H1 (cell line): Measurements from ENCODE around the gene MAPRE3.

Source experiments
- BCL11A ChIP-seq, 2 experiments: IDR thresholded peaks; one replicate each; pipeline ENCODE4 v1.6.1; 2011; ENCODE audit warnings: low read depth in 2 of 2, low read length in 2 of 2, mild to moderate bottlenecking in 2 of 2
- GTF2F1 ChIP-seq: IDR thresholded peaks from 2 replicates; pipeline ENCODE4 v1.6.1; 2012; ENCODE audit warnings: low read depth, low read length, improper control_type of control experiment, borderline replicate concordance
- RXRA ChIP-seq: IDR thresholded peaks from 2 replicates; pipeline ENCODE4 v1.6.1; 2011; ENCODE audit warnings: low read depth, mild to moderate bottlenecking, low read length, moderate library complexity; ENCODE audit not compliant: insufficient read depth
- TEAD4 ChIP-seq: IDR thresholded peaks from 2 replicates; pipeline ENCODE4 v1.6.1; 2012; ENCODE audit warnings: low read depth, low read length, inconsistent platforms, mixed read lengths
- USF2 ChIP-seq: IDR thresholded peaks from 2 replicates; pipeline ENCODE4 v1.6.1; 2011; ENCODE audit warnings: low read length, improper control_type of control experiment
- TF ChIP-seq, protein P1 (sequence below): IDR thresholded peaks from 2 replicates; pipeline ENCODE4 v1.6.1; 2012; ENCODE audit warnings: low read length, inconsistent platforms
- TF ChIP-seq, protein P2 (sequence below), 3 experiments: IDR thresholded peaks; 1 replicate in 2 of 3; 2 replicates in 1 of 3; pipeline versions ENCODE4 v1.5.1 to v1.6.1; 2011; ENCODE audit warnings: low read length in 3 of 3, mild to moderate bottlenecking in 3 of 3, inconsistent platforms in 2 of 3, low read depth in 1 of 3, moderate library complexity in 1 of 3; ENCODE audit not compliant: insufficient read depth in 1 of 3; ENCODE audit errors: control extremely low read depth in 1 of 3

DNA sequence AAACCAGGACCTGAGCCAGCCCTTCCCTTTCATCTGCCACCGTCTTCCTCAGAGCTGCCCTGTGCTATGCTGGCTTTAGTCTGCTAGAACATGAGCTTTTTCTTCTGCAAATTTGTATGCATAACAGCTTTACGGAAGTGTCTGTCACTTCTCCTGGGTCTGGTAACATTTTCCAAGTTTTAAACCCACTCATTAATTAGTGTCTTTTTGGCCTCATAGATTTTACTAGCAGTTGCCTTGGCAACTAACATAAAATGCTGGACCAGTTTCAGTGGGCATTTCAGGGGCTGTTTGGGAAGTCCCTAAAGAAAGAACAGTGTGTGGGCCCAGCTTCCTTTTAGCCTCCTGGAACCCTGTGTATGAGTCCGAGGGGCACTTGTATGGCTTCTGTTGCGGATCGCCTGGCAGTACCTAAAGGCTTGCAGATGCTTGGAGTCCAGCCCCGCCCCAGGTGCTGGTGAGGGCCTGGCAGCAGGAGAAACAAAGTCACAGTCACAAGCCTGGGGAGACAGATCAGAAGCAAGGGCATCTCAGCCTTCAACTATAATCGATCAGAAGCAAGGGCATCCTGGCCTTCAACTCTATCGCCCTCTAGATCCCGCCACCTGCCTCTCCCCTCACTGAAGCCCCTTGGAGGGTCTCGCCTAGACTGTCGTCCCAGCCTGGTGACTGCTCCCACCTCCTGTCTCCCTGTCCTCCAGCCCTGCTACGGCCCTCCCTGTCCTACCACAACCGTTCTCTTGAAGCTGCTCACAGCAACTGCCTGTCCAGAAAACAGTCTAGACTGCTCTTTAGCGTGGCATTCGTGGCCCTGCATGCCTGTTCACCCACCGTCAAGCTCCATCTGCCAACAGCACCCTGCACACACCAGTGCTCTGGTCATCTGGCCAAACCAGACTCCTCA, 36.8 kb upstream of the MAPRE3 start:
- TF ChIP-seq, protein P1, sequence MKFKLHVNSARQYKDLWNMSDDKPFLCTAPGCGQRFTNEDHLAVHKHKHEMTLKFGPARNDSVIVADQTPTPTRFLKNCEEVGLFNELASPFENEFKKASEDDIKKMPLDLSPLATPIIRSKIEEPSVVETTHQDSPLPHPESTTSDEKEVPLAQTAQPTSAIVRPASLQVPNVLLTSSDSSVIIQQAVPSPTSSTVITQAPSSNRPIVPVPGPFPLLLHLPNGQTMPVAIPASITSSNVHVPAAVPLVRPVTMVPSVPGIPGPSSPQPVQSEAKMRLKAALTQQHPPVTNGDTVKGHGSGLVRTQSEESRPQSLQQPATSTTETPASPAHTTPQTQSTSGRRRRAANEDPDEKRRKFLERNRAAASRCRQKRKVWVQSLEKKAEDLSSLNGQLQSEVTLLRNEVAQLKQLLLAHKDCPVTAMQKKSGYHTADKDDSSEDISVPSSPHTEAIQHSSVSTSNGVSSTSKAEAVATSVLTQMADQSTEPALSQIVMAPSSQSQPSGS = no peak
- TF ChIP-seq, protein P2, sequence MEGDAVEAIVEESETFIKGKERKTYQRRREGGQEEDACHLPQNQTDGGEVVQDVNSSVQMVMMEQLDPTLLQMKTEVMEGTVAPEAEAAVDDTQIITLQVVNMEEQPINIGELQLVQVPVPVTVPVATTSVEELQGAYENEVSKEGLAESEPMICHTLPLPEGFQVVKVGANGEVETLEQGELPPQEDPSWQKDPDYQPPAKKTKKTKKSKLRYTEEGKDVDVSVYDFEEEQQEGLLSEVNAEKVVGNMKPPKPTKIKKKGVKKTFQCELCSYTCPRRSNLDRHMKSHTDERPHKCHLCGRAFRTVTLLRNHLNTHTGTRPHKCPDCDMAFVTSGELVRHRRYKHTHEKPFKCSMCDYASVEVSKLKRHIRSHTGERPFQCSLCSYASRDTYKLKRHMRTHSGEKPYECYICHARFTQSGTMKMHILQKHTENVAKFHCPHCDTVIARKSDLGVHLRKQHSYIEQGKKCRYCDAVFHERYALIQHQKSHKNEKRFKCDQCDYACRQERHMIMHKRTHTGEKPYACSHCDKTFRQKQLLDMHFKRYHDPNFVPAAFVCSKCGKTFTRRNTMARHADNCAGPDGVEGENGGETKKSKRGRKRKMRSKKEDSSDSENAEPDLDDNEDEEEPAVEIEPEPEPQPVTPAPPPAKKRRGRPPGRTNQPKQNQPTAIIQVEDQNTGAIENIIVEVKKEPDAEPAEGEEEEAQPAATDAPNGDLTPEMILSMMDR (IDR thresholded peaks at IDR 0.05; ENCODE audit: control extremely low read depth in 1 of 3, insufficient read depth in 1 of 3, low read depth in 1 of 3, low read length in 3 of 3) = peak in 1 of 3 experiments; percentile 15; a peak in 1 of 4 replicates
- TF ChIP-seq USF2 (no peak), GTF2F1 (no peak), BCL11A (IDR thresholded peaks at IDR 0.05; ENCODE audit: low read depth in 2 of 2, low read length in 2 of 2) (no peak), TEAD4 (no peak), RXRA (no peak)
